Adrenal gland (tissue), 12 donors: ENCODE measurements around the gene PLGRKT. TPM values are rescaled to one million over a fixed set of nuclear protein-coding genes. Genes with fewer than 3 reads are reported as not detected.

ENCODE experiments used
- DNase-seq, 7 donors: peaks; one replicate each; pipeline ENCODE4 v3.0.0-alpha.2; 2019 to 2020
- H3K27ac ChIP-seq, 5 donors: fragments of 200-600 bp; sonication (generic) in 4 of 5; 1 replicate in 3 of 5; 2 replicates in 2 of 5; pipeline versions ENCODE4 v1.5.1 to v1.8.0; 2016 to 2020; ENCODE audit warnings: mild to moderate bottlenecking in 1 of 5
- H3K27me3 ChIP-seq: fragments of 200-600 bp; 2 replicates; pipeline ENCODE4 v1.8.0; 2021
- H3K36me3 ChIP-seq, 2 donors: fragments of 200-600 bp; replicated peaks in 1 of 2; 1 replicate in 1 of 2; 2 replicates in 1 of 2; pipeline versions ENCODE4 v1.5.1 to v1.8.0; 2018 to 2022
- H3K4me1 ChIP-seq, 2 donors: fragments of 200-600 bp; replicated peaks in 1 of 2; 1 replicate in 1 of 2; 2 replicates in 1 of 2; pipeline versions ENCODE4 v1.5.1 to v1.8.0; 2018 to 2021
- H3K4me3 ChIP-seq, 4 donors: fragments of 200-600 bp; sonication (generic) in 3 of 4; one replicate each; pipeline ENCODE4 v1.5.1; 2016 to 2018
- H3K9me3 ChIP-seq, 3 donors: fragments of 200-600 bp; sonication (generic) in 1 of 3; replicated peaks in 1 of 3; 1 replicate in 2 of 3; 2 replicates in 1 of 3; pipeline versions ENCODE4 v1.5.1 to v1.8.0; 2016 to 2021
- CTCF ChIP-seq, 6 experiments: fragments of 450-650 bp in 4 of 6; fragments of 200-600 bp in 2 of 6; sonication (generic) in 1 of 6; IDR thresholded peaks; 1 replicate in 5 of 6; 2 replicates in 1 of 6; pipeline versions ENCODE4 v1.5.1 to v1.8.0; 2016 to 2021; ENCODE audit warnings: antibody characterized with exemption in 6 of 6, mild to moderate bottlenecking in 2 of 6, moderate library complexity in 1 of 6
- POLR2A ChIP-seq, 2 donors: fragments of 450-650 bp; IDR thresholded peaks; one replicate each; pipeline ENCODE4 v1.6.1; 2017; ENCODE audit warnings: antibody characterized with exemption in 2 of 2, mild to moderate bottlenecking in 2 of 2, moderate library complexity in 1 of 2
- WGBS, 4 donors: extraction: QIAGEN DNeasy Blood & Tissue Kit in 2 of 4; methylation state at CpG; one replicate each; pipeline versions ENCODE4 v1.1.5 to v1.1.7; 2013 to 2017; 5-methylcytosine and 5-hydroxymethylcytosine counted together
- intact Hi-C, 2 donors: fragments of 100-400 bp; cut with DNase I; formaldehyde crosslinking; loops; one replicate each; pipeline versions ENCODE4 v1.14.1 to v1.15.0; 2022 to 2023
- polyA plus RNA-seq, 3 donors: library from polyadenylated mRNA; stranded (reverse); fragments of 200-250 nt in 2 of 3; fragments of 350-450 nt in 1 of 3; fragmentation: Illumina TruSeq in 1 of 3; extraction: RNeasy Lipid Tissue Mini Kit (QIAGEN cat#74804) in 1 of 3; gene quantifications; one replicate each; pipeline ENCODE4 v1.2.3, GENCODE V29; 2013 to 2014
- total RNA-seq, 9 donors: library from RNA; depleted of rRNA in 4 of 9; stranded (reverse); fragments of >200 nt in 4 of 9; fragments of 120-200 nt in 1 of 9; fragmentation: NEBNext Ultra II Directional in 1 of 9; extraction: Animal tissue kit (Norgen Biotek cat#: 25700) in 1 of 9; gene quantifications; one replicate each; pipeline versions ENCODE4 v1.1.0 to v1.2.4, GENCODE V29; 2013 to 2023
- donor health status: healthy with polysubstance abuse.
- donor health status: Bipolar disorder and iron deficiency.
- donor health status: DM: yes; HTN: yes; CAD: no.
- donor health status: DM: no; HTN: no; CAD: no.
- donor health status: DM: no; HTN: no; CAD: no.
- donor health status: DM: yes; HTN: yes; CAD: no.

PLGRKT gene
- total and polyA plus RNA-seq, 12 donors: 7.2 to 32.0 (median 20.7) TPM

- DNase-seq: no peak
- H3K27ac ChIP-seq: no peak overlapping the region
- no peaks in the 10 kb centered on the region for H3K36me3 ChIP-seq
- H3K27me3 ChIP-seq: no peaks in the 10 kb centered on the region
- H3K4me1 ChIP-seq: no peaks in the 10 kb centered on the region
- no peak overlapping the region for H3K4me3 ChIP-seq
- intact Hi-C loops: loop anchor here in 1 of 2 donors (5.0 kb wide), 1 partner anchor 245 kb away; no protein-coding TSS in a partner anchor
- H3K9me3 ChIP-seq: no peaks in the 10 kb centered on the region
- TF ChIP-seq POLR2A (IDR thresholded peaks at IDR 0.05) (no peak), CTCF (IDR thresholded peaks at IDR 0.05) (no peak)
Observed at GRCh38 chr9:5427005-5427404, 10.7 kb downstream of the PLGRKT start.

- Histone ChIP-seq H3K9me3 (no peaks in the 10 kb centered on the region), H3K4me3 (no peak overlapping the region), H3K27me3 (no peaks in the 10 kb centered on the region), H3K4me1 (no peaks in the 10 kb centered on the region), H3K36me3 (no peaks in the 10 kb centered on the region), H3K27ac (no peak overlapping the region)
- DNase-seq: no peak
- TF ChIP-seq POLR2A (IDR thresholded peaks at IDR 0.05) (no peak), CTCF (IDR thresholded peaks at IDR 0.05) (peak in 3 of 6 experiments; percentile 21 to 39 (median 27))
- WGBS, 4 donors: 75 to 92% (median 88%) methylated on average over 2 of the region's 2 CpGs
- intact Hi-C loops: loop anchor here in 1 of 2 donors (5.0 kb wide), 1 partner anchor 243 kb away; no protein-coding TSS in a partner anchor
Observed at GRCh38 chr9:5425006-5425628, 12.6 kb downstream of the PLGRKT start.

- no peak for TF ChIP-seq POLR2A (IDR thresholded peaks at IDR 0.05)
- TF ChIP-seq CTCF (IDR thresholded peaks at IDR 0.05): no peak
- no peaks in the 10 kb centered on the region for H3K36me3 ChIP-seq
- intact Hi-C loops: no loop called here
- H3K4me3 ChIP-seq: no peak overlapping the region
- H3K27me3 ChIP-seq: no peaks in the 10 kb centered on the region
- no peaks in the 10 kb centered on the region for H3K4me1 ChIP-seq
- DNase-seq: no peak
- 89 to 100% (median 96%) methylated on average over 1 of the region's 1 CpG for WGBS, 4 donors
- H3K9me3 ChIP-seq: no peaks in the 10 kb centered on the region
- H3K27ac ChIP-seq: no peak overlapping the region
Observed at GRCh38 chr9:5422276-5422675, 15.4 kb downstream of the PLGRKT start.

GRCh38 chr9:5421163-5421562, 16.6 kb downstream of the PLGRKT start:
- 62 to 84% (median 78%) methylated on average over 2 of the region's 2 CpGs for WGBS, 4 donors
- no peak overlapping the region for H3K27ac ChIP-seq
- H3K27me3 ChIP-seq: no peaks in the 10 kb centered on the region
- TF ChIP-seq POLR2A (IDR thresholded peaks at IDR 0.05): no peak
- TF ChIP-seq CTCF (IDR thresholded peaks at IDR 0.05): no peak
- no peaks in the 10 kb centered on the region for H3K36me3 ChIP-seq
- no peak for DNase-seq
- H3K4me3 ChIP-seq: no peak overlapping the region
- no peaks in the 10 kb centered on the region for H3K4me1 ChIP-seq
- intact Hi-C loops: no loop called here
- H3K9me3 ChIP-seq: no peaks in the 10 kb centered on the region
